ENCODE data around the gene LYPD4.

- TF ChIP-seq TAF1 (IDR thresholded peaks at IDR 0.05; ENCODE audit: borderline replicate concordance, insufficient read depth, low read length) (no peak), POLR2AphosphoS5 (IDR thresholded peaks at IDR 0.05; ENCODE audit: low read depth, low read length) (no peak)
These were observed 27.7 kb downstream of the LYPD4 start for GRCh38 chr19:41816761-41817160.

Data from PFSK-1 (cell line).